Trophoblast cell (in vitro differentiated cells and primary cell): ENCODE data around the gene PRDM11.

Experiments used
- DNase-seq, 2 donors: peaks; one replicate each; pipeline ENCODE4 v3.0.0-alpha.2; 2016
- H2AFZ ChIP-seq: 2 replicates; pipeline ENCODE4 v1.6.1; 2013; ENCODE audit warnings: low read length, moderate library complexity, mild to moderate bottlenecking; ENCODE audit not compliant: insufficient read depth, poor library complexity
- H2AK5ac ChIP-seq: 2 replicates; pipeline ENCODE4 v1.6.1; 2013; ENCODE audit warnings: mild to moderate bottlenecking, low read length
- H2BK120ac ChIP-seq: 2 replicates; pipeline ENCODE4 v1.6.1; 2013; ENCODE audit warnings: low read length, mild to moderate bottlenecking, moderate library complexity; ENCODE audit not compliant: insufficient read depth, poor library complexity
- H2BK12ac ChIP-seq: 2 replicates; pipeline ENCODE4 v1.6.1; 2013; ENCODE audit warnings: mild to moderate bottlenecking, low read length, moderate library complexity
- H2BK5ac ChIP-seq: 2 replicates; pipeline ENCODE4 v1.6.1; 2013; ENCODE audit warnings: low read length, low read depth, moderate library complexity, mild to moderate bottlenecking; ENCODE audit not compliant: poor library complexity
- H3K14ac ChIP-seq: 2 replicates; pipeline ENCODE4 v1.6.1; 2013; ENCODE audit warnings: mild to moderate bottlenecking, low read length
- H3K18ac ChIP-seq: 2 replicates; pipeline ENCODE4 v1.6.1; 2013; ENCODE audit warnings: mild to moderate bottlenecking, low read length
- H3K23ac ChIP-seq: 2 replicates; pipeline ENCODE4 v1.6.1; 2013; ENCODE audit warnings: low read length
- H3K27ac ChIP-seq: 2 replicates; pipeline ENCODE4 v1.5.1; 2013; ENCODE audit warnings: low read depth, mild to moderate bottlenecking, inconsistent platforms, low read length, moderate library complexity
- H3K27me3 ChIP-seq: 2 replicates; pipeline ENCODE4 v1.6.1; 2013; ENCODE audit warnings: inconsistent platforms, mild to moderate bottlenecking, low read length, moderate library complexity; ENCODE audit not compliant: insufficient read depth
- H3K36me3 ChIP-seq, 2 experiments: 1 replicate in 1 of 2; 2 replicates in 1 of 2; pipeline ENCODE4 v1.6.1; 2013; ENCODE audit warnings: low read length in 2 of 2, mild to moderate bottlenecking in 2 of 2, moderate library complexity in 1 of 2; ENCODE audit not compliant: insufficient read depth in 2 of 2, control insufficient read depth in 1 of 2
- H3K4ac ChIP-seq: 2 replicates; pipeline ENCODE4 v1.6.1; 2013; ENCODE audit warnings: low read depth, mild to moderate bottlenecking, low read length, moderate library complexity
- H3K4me1 ChIP-seq, 2 experiments: 1 replicate in 1 of 2; 2 replicates in 1 of 2; pipeline ENCODE4 v1.6.1; 2013; ENCODE audit warnings: low read length in 2 of 2, mild to moderate bottlenecking in 2 of 2, moderate library complexity in 1 of 2; ENCODE audit not compliant: insufficient read depth in 2 of 2, control insufficient read depth in 1 of 2
- H3K4me2 ChIP-seq: 2 replicates; pipeline ENCODE4 v1.6.1; 2013; ENCODE audit warnings: inconsistent platforms, mild to moderate bottlenecking, low read length, moderate library complexity
- H3K4me3 ChIP-seq: 2 replicates; pipeline ENCODE4 v1.5.1; 2013; ENCODE audit warnings: mild to moderate bottlenecking, low read depth, low read length, inconsistent platforms
- H3K79me1 ChIP-seq: one replicate; pipeline ENCODE4 v1.6.1; 2013; ENCODE audit warnings: low read length
- H3K79me2 ChIP-seq: 2 replicates; pipeline ENCODE4 v1.6.1; 2013; ENCODE audit warnings: low read length, mild to moderate bottlenecking; ENCODE audit not compliant: control insufficient read depth, insufficient read depth, poor library complexity
- H3K9ac ChIP-seq: 2 replicates; pipeline ENCODE4 v1.6.1; 2013; ENCODE audit warnings: mild to moderate bottlenecking, low read length
- H3K9me3 ChIP-seq: 2 replicates; pipeline ENCODE4 v1.6.1; 2013; ENCODE audit warnings: low read depth, mild to moderate bottlenecking, control low read depth, inconsistent platforms, low read length; ENCODE audit not compliant: insufficient read depth
- H4K12ac ChIP-seq: 2 replicates; pipeline ENCODE4 v1.6.1; 2013; ENCODE audit warnings: low read depth, mild to moderate bottlenecking, low read length, moderate library complexity
- H4K8ac ChIP-seq: 2 replicates; pipeline ENCODE4 v1.6.1; 2013; ENCODE audit warnings: low read depth, mild to moderate bottlenecking, low read length, moderate library complexity
- H4K91ac ChIP-seq: one replicate; pipeline ENCODE4 v1.6.1; 2013; ENCODE audit warnings: low read depth, mild to moderate bottlenecking, low read length, moderate library complexity
- WGBS: extraction: QIAGEN DNeasy Blood & Tissue Kit; methylation state at CpG from one replicate; pipeline ENCODE4 v1.1.7; 2013; ENCODE audit warnings: missing lambda C conversion rate; ENCODE audit not compliant: insufficient read length, insufficient coverage; ENCODE audit errors: extremely low coverage; 5-methylcytosine and 5-hydroxymethylcytosine counted together

PRDM11 gene

DNA sequence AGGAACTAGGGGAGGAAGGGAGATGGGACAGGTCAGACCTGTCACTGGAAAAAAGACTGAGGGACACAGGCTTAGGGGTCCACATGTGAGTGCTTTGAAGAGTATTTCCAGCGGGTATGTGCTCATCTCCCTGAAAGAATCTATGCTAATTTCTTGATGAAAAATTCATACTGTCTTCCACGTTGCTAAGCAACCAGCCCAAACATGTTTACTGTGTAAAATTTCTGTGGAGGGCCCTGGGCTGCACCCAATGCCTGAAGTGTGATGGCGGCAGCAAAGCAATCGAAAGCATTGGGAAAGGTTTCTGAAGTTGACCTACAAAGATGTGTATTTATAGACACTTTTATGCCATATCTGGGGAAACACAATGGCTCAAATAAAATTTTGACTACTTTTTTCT is 132.3 kb downstream of the PRDM11 start:
- Histone ChIP-seq H3K18ac (no peak overlapping the region), H2BK5ac (no peak overlapping the region), H3K4me1 (peaks cover 0 to 5% of the 10 kb centered on the region in 2 experiments), H3K23ac (no peak overlapping the region), H3K4ac (no peak overlapping the region), H3K9ac (no peak overlapping the region), H3K14ac (no peak overlapping the region), H4K8ac (no peak overlapping the region), H3K36me3 (no peaks in the 10 kb centered on the region), H2BK12ac (no peak overlapping the region), H3K27ac (no peak overlapping the region), H2AK5ac (no peak overlapping the region), H3K9me3 (no peaks in the 10 kb centered on the region), H3K4me2 (no peak overlapping the region), H4K91ac (no peak overlapping the region), H2AFZ (no peak overlapping the region), H2BK120ac (no peak overlapping the region), H3K27me3 (peaks cover 2% of the 10 kb centered on the region), H3K79me1 (no peaks in the 10 kb centered on the region), H4K12ac (no peak overlapping the region), H3K79me2 (no peaks in the 10 kb centered on the region), H3K4me3 (no peak overlapping the region)
- no peak for DNase-seq
- no CpG with 5 or more reads among the region's 4 CpGs for WGBS

DNA sequence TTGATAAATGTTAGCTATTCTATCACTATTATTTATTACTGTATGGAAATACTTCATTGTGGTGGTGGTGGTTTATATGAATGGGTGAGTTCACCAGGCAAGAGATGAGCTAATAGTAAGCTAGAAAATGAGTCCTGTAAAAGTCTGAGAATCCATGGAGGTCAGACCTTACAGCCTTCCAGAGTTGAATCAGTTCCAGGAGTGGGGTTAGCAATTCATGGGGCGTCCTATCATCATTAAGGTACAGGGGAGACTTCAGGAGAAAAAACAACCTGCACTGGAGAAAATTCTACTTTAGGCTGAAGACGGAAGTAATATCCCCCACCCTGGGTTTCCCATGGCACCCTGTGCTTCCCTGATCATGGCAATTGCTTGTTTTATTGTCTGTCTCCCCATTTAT is 133.2 kb downstream of the PRDM11 start:
- Histone ChIP-seq H4K8ac (no peak overlapping the region), H3K4me1 (peaks cover 0 to 5% of the 10 kb centered on the region in 2 experiments), H3K4me2 (no peak overlapping the region), H3K23ac (no peak overlapping the region), H3K9ac (no peak overlapping the region), H3K4me3 (no peak overlapping the region), H2AFZ (no peak overlapping the region), H3K27me3 (peaks cover 2% of the 10 kb centered on the region), H3K79me2 (no peaks in the 10 kb centered on the region), H3K79me1 (no peaks in the 10 kb centered on the region), H3K14ac (no peak overlapping the region), H3K18ac (no peak overlapping the region), H2AK5ac (no peak overlapping the region), H3K36me3 (no peaks in the 10 kb centered on the region), H2BK5ac (no peak overlapping the region), H3K4ac (no peak overlapping the region), H2BK12ac (no peak overlapping the region), H4K12ac (no peak overlapping the region), H2BK120ac (no peak overlapping the region), H3K9me3 (no peaks in the 10 kb centered on the region), H3K27ac (no peak overlapping the region), H4K91ac (no peak overlapping the region)
- DNase-seq: no peak
- no CpG with 5 or more reads among the region's 2 CpGs for WGBS

DNA sequence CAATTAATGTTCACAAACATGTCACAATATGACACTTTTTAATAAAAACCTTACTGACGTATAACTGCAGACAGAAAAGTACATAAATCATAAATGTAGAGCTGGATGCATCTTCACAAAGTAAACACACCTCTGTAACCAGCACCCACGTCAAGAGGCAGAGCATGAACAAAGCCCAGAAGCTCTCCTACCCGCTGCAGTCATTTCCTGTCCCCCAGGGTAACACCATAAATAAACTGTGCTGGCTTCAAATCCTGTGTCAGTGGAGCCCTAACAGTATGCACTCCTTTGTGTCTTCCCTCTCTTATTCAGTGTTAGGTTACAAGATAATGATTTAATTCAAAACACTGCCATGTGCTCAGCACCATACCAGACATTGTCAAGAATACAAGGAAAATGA is 134.0 kb downstream of the PRDM11 start:
- no peak overlapping the region for H4K91ac ChIP-seq
- H3K36me3 ChIP-seq: no peaks in the 10 kb centered on the region
- H2BK5ac ChIP-seq: no peak overlapping the region
- H3K18ac ChIP-seq: no peak overlapping the region
- H3K9me3 ChIP-seq: no peaks in the 10 kb centered on the region
- no peak overlapping the region for H3K23ac ChIP-seq
- DNase-seq: no peak
- H3K4me3 ChIP-seq: no peak overlapping the region
- no peak overlapping the region for H2BK120ac ChIP-seq
- no peaks in the 10 kb centered on the region for H3K79me2 ChIP-seq
- H3K27ac ChIP-seq: no peak overlapping the region
- no peak overlapping the region for H4K8ac ChIP-seq
- no peak overlapping the region for H3K14ac ChIP-seq
- H2BK12ac ChIP-seq: no peak overlapping the region
- no peaks in the 10 kb centered on the region for H3K79me1 ChIP-seq
- no CpG with 5 or more reads among the region's 3 CpGs for WGBS
- H2AK5ac ChIP-seq: no peak overlapping the region
- H3K4me2 ChIP-seq: no peak overlapping the region
- no peak overlapping the region for H3K9ac ChIP-seq
- H4K12ac ChIP-seq: no peak overlapping the region
- H2AFZ ChIP-seq: no peak overlapping the region
- H3K4ac ChIP-seq: no peak overlapping the region
- H3K4me1 ChIP-seq: peaks cover 0 to 5% of the 10 kb centered on the region in 2 experiments
- peaks cover 10% of the 10 kb centered on the region for H3K27me3 ChIP-seq

DNA sequence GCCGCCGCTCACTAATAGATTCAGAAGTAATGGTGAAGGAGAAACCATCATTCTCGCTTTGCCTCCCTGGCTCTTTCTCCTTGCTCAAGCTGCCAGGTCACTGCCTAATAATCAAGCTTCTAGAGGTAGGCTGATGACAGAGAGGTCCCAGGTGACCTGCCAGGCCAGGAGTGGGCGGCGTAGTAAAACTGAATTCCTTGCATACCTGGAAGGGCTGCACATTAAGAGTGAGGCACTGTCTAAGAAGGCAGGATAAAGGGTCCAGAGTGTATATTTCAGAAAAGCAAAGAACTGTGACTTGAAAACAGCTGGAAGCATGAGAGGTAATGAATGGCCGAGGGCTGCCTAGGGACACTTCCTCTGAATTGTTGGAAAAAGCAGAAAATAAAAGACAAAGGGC is 135.6 kb downstream of the PRDM11 start:
- no peak overlapping the region for H2BK120ac ChIP-seq

More for the DNA sequence above, 135.6 kb downstream of the PRDM11 start:
- Histone ChIP-seq H3K9ac (no peak overlapping the region), H2BK5ac (no peak overlapping the region), H3K4me2 (no peak overlapping the region), H3K36me3 (no peaks in the 10 kb centered on the region), H3K18ac (no peak overlapping the region), H2BK12ac (no peak overlapping the region), H3K14ac (no peak overlapping the region), H4K12ac (no peak overlapping the region), H4K8ac (no peak overlapping the region), H3K79me2 (no peaks in the 10 kb centered on the region), H3K27ac (no peak overlapping the region), H3K9me3 (no peaks in the 10 kb centered on the region), H3K27me3 (peaks cover 20% of the 10 kb centered on the region), H4K91ac (no peak overlapping the region), H3K79me1 (no peaks in the 10 kb centered on the region), H3K4me1 (peaks cover 5 to 9% of the 10 kb centered on the region in 2 experiments), H2AK5ac (no peak overlapping the region), H3K4me3 (no peak overlapping the region), H2AFZ (no peak overlapping the region), H3K4ac (no peak overlapping the region), H3K23ac (no peak overlapping the region)
- no CpG with 5 or more reads among the region's 6 CpGs for WGBS
- peak in 1 of 2 donors; percentile 23 for DNase-seq
